Measurements from ENCODE around the gene APBA2.

DNA sequence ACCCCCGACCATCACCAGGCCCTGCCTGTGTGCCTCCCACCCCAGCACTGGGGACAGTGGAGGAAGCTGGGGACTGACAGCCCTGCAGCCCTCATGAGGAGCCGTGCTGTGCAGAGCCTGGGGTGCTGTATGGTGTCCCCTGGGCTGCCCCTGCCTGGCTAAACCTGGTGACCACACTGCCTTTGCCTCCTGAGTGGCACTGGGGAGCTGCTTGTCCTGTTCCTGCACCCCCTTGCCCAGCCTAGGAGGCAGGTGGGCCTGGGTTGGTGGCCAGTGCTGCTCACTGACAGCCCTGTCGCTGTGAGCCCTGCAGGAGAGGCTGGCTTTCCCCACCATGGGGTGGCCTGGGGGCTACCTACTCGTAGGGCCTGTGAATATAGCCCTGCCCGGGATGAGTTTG lies 224.4 kb downstream of the APBA2 start:
- TF ChIP-seq, protein P1, sequence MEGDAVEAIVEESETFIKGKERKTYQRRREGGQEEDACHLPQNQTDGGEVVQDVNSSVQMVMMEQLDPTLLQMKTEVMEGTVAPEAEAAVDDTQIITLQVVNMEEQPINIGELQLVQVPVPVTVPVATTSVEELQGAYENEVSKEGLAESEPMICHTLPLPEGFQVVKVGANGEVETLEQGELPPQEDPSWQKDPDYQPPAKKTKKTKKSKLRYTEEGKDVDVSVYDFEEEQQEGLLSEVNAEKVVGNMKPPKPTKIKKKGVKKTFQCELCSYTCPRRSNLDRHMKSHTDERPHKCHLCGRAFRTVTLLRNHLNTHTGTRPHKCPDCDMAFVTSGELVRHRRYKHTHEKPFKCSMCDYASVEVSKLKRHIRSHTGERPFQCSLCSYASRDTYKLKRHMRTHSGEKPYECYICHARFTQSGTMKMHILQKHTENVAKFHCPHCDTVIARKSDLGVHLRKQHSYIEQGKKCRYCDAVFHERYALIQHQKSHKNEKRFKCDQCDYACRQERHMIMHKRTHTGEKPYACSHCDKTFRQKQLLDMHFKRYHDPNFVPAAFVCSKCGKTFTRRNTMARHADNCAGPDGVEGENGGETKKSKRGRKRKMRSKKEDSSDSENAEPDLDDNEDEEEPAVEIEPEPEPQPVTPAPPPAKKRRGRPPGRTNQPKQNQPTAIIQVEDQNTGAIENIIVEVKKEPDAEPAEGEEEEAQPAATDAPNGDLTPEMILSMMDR (IDR thresholded peaks at IDR 0.05): no peak
- TF ChIP-seq POLR2A (IDR thresholded peaks at IDR 0.05) (no peak), POLR2AphosphoS5 (IDR thresholded peaks at IDR 0.05) (no peak)
